GM12878 (cell line): Measurements from ENCODE around the gene WFS1. TPM values are rescaled to one million over a fixed set of nuclear protein-coding genes. Genes with fewer than 3 reads are reported as not detected.

ENCODE experiments used
- ATAC-seq: fragments of 200-7000 bp; cut with Tn5 transposase; 3 replicates; pipeline ENCODE4 v1.9.1; 2020; ENCODE audit warnings: mild to moderate bottlenecking, moderate library complexity
- BruUV-seq: library from RNA; stranded (reverse); fragments of 400-500 nt; replicated peaks from 2 replicates; lab custom pipeline; 2021; lab: Mats Ljungman, UMichigan
- CTCF ChIA-PET: fragments of 300-600 bp; sonication (Branson Sonifier 250); formaldehyde crosslinking; extraction: SDS; loops from one replicate; lab custom pipeline; 2021; ENCODE audit warnings: inconsistent platforms; lab: Yijun Ruan, JAX
- POLR2A ChIA-PET: fragments of 350-600 bp; formaldehyde crosslinking; extraction: SDS; loops from one replicate; lab custom pipeline; 2021; ENCODE audit warnings: inconsistent platforms; lab: Charles Lee
- RAD21 ChIA-PET: fragments of 300-600 bp; sonication (Branson Sonifier 250); formaldehyde crosslinking; loops from one replicate; lab custom pipeline; 2023; ENCODE audit warnings: antibody characterized with exemption; ENCODE audit not compliant: unreplicated experiment; lab: Charles Lee
- SMC1A ChIA-PET: fragments of 300-600 bp; sonication (Branson Sonifier 250); formaldehyde crosslinking; loops from one replicate; lab custom pipeline; 2023; ENCODE audit not compliant: unreplicated experiment, uncharacterized antibody; lab: Charles Lee
- DNase-seq: peaks from one replicate; pipeline ENCODE4 v3.0.0-alpha.2; 2011; ENCODE audit warnings: low read depth, low spot score
- FAIRE-seq: peaks from 3 replicates; lab custom pipeline; 2011; peaks lifted over from hg19 to GRCh38; lab: Jason Lieb, UNC
- H2AFZ ChIP-seq: 2 replicates; pipeline ENCODE4 v1.6.0; 2011; ENCODE audit warnings: low read depth, low read length, control low read depth; ENCODE audit not compliant: control insufficient read depth
- H3K27ac ChIP-seq: 2 replicates; pipeline ENCODE4 v1.5.1; 2011; ENCODE audit warnings: control low read depth; ENCODE audit not compliant: control insufficient read depth, insufficient read depth
- H3K27me3 ChIP-seq, 2 experiments: replicated peaks in 1 of 2; 2 replicates each; pipeline versions ENCODE4 v1.6.0 to v1.6.1; 2011; ENCODE audit warnings: low read length in 1 of 2; ENCODE audit not compliant: control insufficient read depth in 2 of 2, insufficient read depth in 2 of 2
- H3K36me3 ChIP-seq, 2 experiments: 2 replicates each; pipeline ENCODE4 v1.5.1; 2011; ENCODE audit warnings: low read length in 1 of 2; ENCODE audit not compliant: control insufficient read depth in 2 of 2, insufficient read depth in 2 of 2
- H3K4me1 ChIP-seq: 2 replicates; pipeline ENCODE4 v1.6.1; 2011; ENCODE audit warnings: mild to moderate bottlenecking, low read length, moderate library complexity, mixed read lengths; ENCODE audit not compliant: control insufficient read depth, insufficient read depth
- H3K4me2 ChIP-seq: 2 replicates; pipeline ENCODE4 v1.6.0; 2011; ENCODE audit warnings: control low read depth; ENCODE audit not compliant: control insufficient read depth, insufficient read depth
- H3K4me3 ChIP-seq: fragments of 200-600 bp; sonication (generic); 2 replicates; pipeline ENCODE4 v1.5.1; 2016
- H3K79me2 ChIP-seq: 2 replicates; pipeline ENCODE4 v1.6.0; 2011; ENCODE audit warnings: low read length; ENCODE audit not compliant: control insufficient read depth, insufficient read depth
- H3K9ac ChIP-seq: 2 replicates; pipeline ENCODE4 v1.8.0; 2011; ENCODE audit warnings: low read length, control low read depth, mixed read lengths; ENCODE audit not compliant: control insufficient read depth, insufficient read depth
- H3K9me3 ChIP-seq: replicated peaks from 3 replicates; pipeline ENCODE4 v1.5.1; 2011; ENCODE audit warnings: mild to moderate bottlenecking, low read length; ENCODE audit not compliant: control insufficient read depth, insufficient read depth
- H4K20me1 ChIP-seq: 2 replicates; pipeline ENCODE4 v1.6.0; 2011; ENCODE audit not compliant: control insufficient read depth, insufficient read depth
- BACH1 ChIP-seq: fragments of 450-650 bp; IDR thresholded peaks from 2 replicates; pipeline ENCODE4 v1.6.1; 2017; ENCODE audit warnings: mild to moderate bottlenecking, borderline replicate concordance
- BHLHE40 ChIP-seq, 2 experiments: fragments of 450-650 bp in 1 of 2; IDR thresholded peaks; 2 replicates each; pipeline ENCODE4 v1.6.1; 2011 to 2017; ENCODE audit warnings: low read depth in 2 of 2, borderline replicate concordance in 1 of 2, improper control_type of control experiment in 1 of 2, low read length in 1 of 2, mild to moderate bottlenecking in 1 of 2
- CBFB ChIP-seq: IDR thresholded peaks from 2 replicates; pipeline ENCODE4 v1.6.1; 2016; ENCODE audit warnings: antibody characterized with exemption, low read depth
- CREM ChIP-seq: IDR thresholded peaks from 2 replicates; pipeline ENCODE4 v1.6.1; 2014; ENCODE audit warnings: antibody characterized with exemption, low read depth
- GATAD2B ChIP-seq: fragments of 450-650 bp; conservative IDR thresholded peaks from 2 replicates; pipeline ENCODE4 v1.6.1; 2017; ENCODE audit warnings: low read depth, mild to moderate bottlenecking, moderate library complexity
- HCFC1 ChIP-seq: fragments of 150-350 bp; IDR thresholded peaks from 2 replicates; pipeline ENCODE4 v1.6.1; 2014; ENCODE audit warnings: low read length
- JUND ChIP-seq: IDR thresholded peaks from 2 replicates; pipeline ENCODE4 v1.6.1; 2012; ENCODE audit warnings: low read depth, mild to moderate bottlenecking, low read length, improper control_type of control experiment, moderate library complexity
- MYC ChIP-seq: IDR thresholded peaks from 2 replicates; pipeline ENCODE4 v1.6.1; 2011; ENCODE audit warnings: mild to moderate bottlenecking, low read length, moderate library complexity, inconsistent platforms; ENCODE audit not compliant: insufficient read depth, insufficient replicate concordance, insufficient read length, severe bottlenecking
- NFXL1 ChIP-seq: fragments of 450-650 bp; IDR thresholded peaks from 2 replicates; pipeline ENCODE4 v1.6.1; 2017; ENCODE audit warnings: antibody characterized with exemption, mild to moderate bottlenecking, borderline replicate concordance
- RAD51 ChIP-seq: fragments of 450-650 bp; IDR thresholded peaks from 2 replicates; pipeline ENCODE4 v1.6.1; 2016; ENCODE audit warnings: moderate library complexity, mild to moderate bottlenecking, inconsistent platforms
- RB1 ChIP-seq: fragments of 450-650 bp; formaldehyde crosslinking; IDR thresholded peaks from 2 replicates; pipeline ENCODE4 v1.6.1; 2017; ENCODE audit warnings: mild to moderate bottlenecking, borderline replicate concordance
- SREBF1 ChIP-seq: IDR thresholded peaks from 2 replicates; pipeline ENCODE4 v1.6.1; 2012; ENCODE audit warnings: mild to moderate bottlenecking, low read length
- SUPT20H ChIP-seq: IDR thresholded peaks from 2 replicates; pipeline ENCODE4 v1.6.1; 2011; ENCODE audit warnings: low read depth, mild to moderate bottlenecking, low read length, moderate library complexity, borderline replicate concordance; ENCODE audit not compliant: control insufficient read depth
- ZBTB40 ChIP-seq: fragments of 450-650 bp; IDR thresholded peaks from 2 replicates; pipeline ENCODE4 v1.6.1; 2016; ENCODE audit warnings: mild to moderate bottlenecking, moderate library complexity, borderline replicate concordance
- WGBS: methylation state at CpG from one replicate; pipeline ENCODE4 v1.1.6; 2016; ENCODE audit warnings: low lambda C conversion rate; ENCODE audit not compliant: insufficient replicate concordance, insufficient coverage; ENCODE audit errors: missing lambda C conversion rate; 5-methylcytosine and 5-hydroxymethylcytosine counted together
- in situ Hi-C: fragments of 300-500 bp; cut with MboI; formaldehyde crosslinking; loops from 9 replicates; pipeline ENCODE4 v1.14.3; 2018; ENCODE audit warnings: mixed read lengths
- intact Hi-C: fragments of 100-400 bp; cut with micrococcal nuclease; formaldehyde crosslinking; loops from one replicate; pipeline ENCODE4 v1.14.2; 2022; ENCODE audit not compliant: unreplicated experiment
- polyA plus RNA-seq, 11 experiments: library from polyadenylated mRNA; depleted of rRNA in 4 of 11; unstranded in 6 of 11; stranded (reverse) in 5 of 11; fragments of >200 nt; fragmentation: Nextera tagmentation in 4 of 11; fragmentation: Illumina TruSeq in 1 of 11; extraction: Ambion mirVana in 4 of 11; extraction: Trizol in 1 of 11; gene quantifications; 1 replicate in 1 of 11; 2 replicates in 10 of 11; pipeline versions ENCODE4 v1.2.1 to v1.2.3, GENCODE V29; 2011 to 2016; ENCODE audit warnings: inconsistent platforms in 2 of 11, missing spikeins in 2 of 11, low read depth in 1 of 11
- total RNA-seq, 4 experiments: library from RNA; depleted of rRNA in 3 of 4; stranded (reverse); fragments of >200 nt in 3 of 4; fragmentation: Illumina TruSeq in 1 of 4; extraction: Trizol in 1 of 4; gene quantifications; 2 replicates each; pipeline versions ENCODE4 v1.2.1 to v1.2.3, GENCODE V29; 2013 to 2021

The WFS1 gene
- total and polyA plus RNA-seq, 10 of the 15 experiments (the other 5 are each of a cell fraction or from before 2014, with no cell fraction given): 0.31 to 4.7 (median 2.0) TPM

GRCh38 chr4:6256141-6256540 lies 13.5 kb upstream of the WFS1 start:
- Histone ChIP-seq H3K4me1 (no peaks in the 10 kb centered on the region; the same call in 1 of the 2 replicates), H3K27me3 (no peaks in the 10 kb centered on the region), H3K36me3 (no peaks in the 10 kb centered on the region), H3K9me3 (no peaks in the 10 kb centered on the region), H3K79me2 (no peaks in the 10 kb centered on the region), H3K27ac (no peak overlapping the region), H3K9ac (no peak overlapping the region), H4K20me1 (no peaks in the 10 kb centered on the region), H2AFZ (no peak overlapping the region), H3K4me3 (no peak overlapping the region), H3K4me2 (no peak overlapping the region)
- 55% methylated on average over 9 of the region's 9 CpGs for WGBS
- in situ Hi-C loops (no loop called here), intact Hi-C loops (no loop called here)
- TF ChIP-seq RAD51: no peak
- TF ChIP-seq BHLHE40 (IDR thresholded peaks at IDR 0.05; ENCODE audit: borderline replicate concordance in 1 of 2, low read depth in 2 of 2, low read length in 1 of 2): no peak
- no peak for TF ChIP-seq MYC
- no peak for TF ChIP-seq JUND
- TF ChIP-seq CBFB: no peak
- no peak for TF ChIP-seq SREBF1
- TF ChIP-seq HCFC1: no peak
- TF ChIP-seq ZBTB40: no peak
- no peak for TF ChIP-seq BACH1
- no peak for TF ChIP-seq GATAD2B
- no peak for TF ChIP-seq NFXL1
- no peak for TF ChIP-seq RB1
- TF ChIP-seq SUPT20H: no peak
- TF ChIP-seq CREM: no peak
- RAD21 ChIA-PET: interaction anchor here (0.7 to 9.6 kb wide), 2 partner anchors 69 to 73 kb away, joined by 3 to 156 read pairs; no protein-coding TSS in a partner anchor
- SMC1A ChIA-PET: interaction anchor here (1.0 kb wide), 1 partner anchor 122 kb away, joined by 3 read pairs; no protein-coding TSS in a partner anchor
- ATAC-seq (no peak), DNase-seq (no peak), FAIRE-seq (no peak)
- no TSS peak for BruUV-seq
- CTCF ChIA-PET: interaction anchor here (1.6 to 15.8 kb wide), 3 partner anchors 8 to 122 kb away, joined by 4 to 419 read pairs (median 172); partner anchors contain the start of gene WFS1
- POLR2A ChIA-PET: no interaction called here
